Smooth muscle cell of the brain vasculature (primary cell): ENCODE results near the gene RHPN2.
"Not testable (repeated sequence)": the region's sequence is repeated elsewhere in the genome, so short reads cannot be mapped to it uniquely, and the experiment has no call there.

Source experiments
- DNase-seq: peaks from one replicate; pipeline ENCODE4 v3.0.0-alpha.2; 2012; ENCODE audit warnings: low read depth, low spot score

Gene RHPN2

DNA sequence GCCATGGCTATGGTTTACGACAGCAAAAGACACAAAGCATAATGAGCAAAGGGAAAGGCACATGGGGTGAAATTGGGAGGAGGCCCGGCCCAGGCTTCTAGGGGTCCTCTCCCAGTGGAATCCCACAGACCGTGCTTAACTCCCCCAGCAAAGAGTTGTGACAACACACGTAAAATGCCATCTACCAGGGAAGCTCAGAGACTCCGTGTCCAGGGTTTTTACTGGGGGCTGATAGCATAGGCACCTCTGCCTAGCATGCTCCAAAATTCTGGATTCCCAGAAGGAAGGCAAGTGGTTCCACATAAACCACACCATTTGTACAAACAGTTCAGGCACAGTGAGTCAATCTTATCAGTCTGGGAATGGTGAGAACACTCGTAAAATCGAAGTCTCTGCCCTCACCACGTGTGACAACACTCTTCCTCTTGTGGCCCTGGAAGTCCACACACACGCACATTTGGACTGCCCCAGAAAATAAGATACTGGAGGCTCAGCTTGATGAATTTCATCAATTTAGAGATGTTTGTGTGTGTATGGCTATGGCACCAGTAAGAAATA is 34.9 kb downstream of the RHPN2 start:
- no peak for DNase-seq

DNA sequence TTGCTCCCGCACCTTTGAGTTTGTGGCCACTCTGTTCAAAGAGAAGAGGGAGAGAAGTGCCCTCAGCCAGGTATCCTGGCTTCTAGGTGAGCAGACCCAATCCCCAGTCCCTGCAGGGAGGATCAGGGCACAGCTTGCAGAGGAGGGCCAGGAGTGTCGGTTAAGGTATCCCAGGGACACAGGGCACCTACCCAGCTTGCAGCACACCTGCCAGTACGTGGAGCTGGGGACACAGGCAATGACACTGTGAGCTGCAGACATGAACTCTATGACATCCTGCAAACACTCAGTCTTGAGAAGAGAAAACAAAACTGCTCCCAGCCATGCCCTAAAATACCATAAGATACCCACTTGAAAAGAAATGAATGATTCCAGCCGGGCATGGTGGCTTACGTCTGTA is 38.1 kb downstream of the RHPN2 start:
- DNase-seq, result not testable (repeated sequence)

DNA sequence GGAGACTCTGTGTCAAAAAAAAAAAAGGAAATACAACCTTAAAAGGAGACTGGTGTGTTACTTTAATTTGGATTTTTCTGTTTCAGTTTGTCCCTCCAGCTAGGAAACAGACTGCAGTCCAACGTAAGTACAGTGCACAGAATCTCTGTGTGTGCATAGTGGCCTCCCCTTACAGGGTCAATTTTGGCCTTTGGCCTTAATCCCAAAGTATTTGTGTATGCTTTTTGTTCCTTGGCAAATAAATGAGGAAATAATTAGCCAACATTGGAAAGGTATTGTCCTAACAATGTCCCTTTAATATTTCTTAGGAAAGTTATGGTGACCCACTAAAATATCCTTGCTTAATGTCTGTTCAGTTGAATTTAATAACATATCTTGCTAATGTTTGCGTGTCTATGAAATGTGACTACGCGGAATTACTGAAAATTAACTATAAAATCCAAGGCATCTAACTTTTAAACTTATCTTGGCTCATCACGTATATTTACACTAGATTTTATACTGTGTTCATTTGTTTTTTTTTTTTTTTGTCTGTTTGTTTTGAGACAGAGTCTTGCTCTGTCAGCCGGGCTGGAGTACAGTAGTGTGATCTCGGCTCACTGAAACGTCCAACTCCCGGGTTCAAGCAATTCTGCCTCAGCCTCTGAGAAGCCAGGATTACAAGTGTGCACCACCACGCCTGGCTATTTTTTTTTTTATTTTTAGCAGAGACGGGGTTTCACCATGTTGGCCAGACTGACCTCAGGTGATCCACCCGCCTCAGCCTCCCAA is 39.0 kb downstream of the RHPN2 start:
- DNase-seq, result not testable (repeated sequence)

DNA sequence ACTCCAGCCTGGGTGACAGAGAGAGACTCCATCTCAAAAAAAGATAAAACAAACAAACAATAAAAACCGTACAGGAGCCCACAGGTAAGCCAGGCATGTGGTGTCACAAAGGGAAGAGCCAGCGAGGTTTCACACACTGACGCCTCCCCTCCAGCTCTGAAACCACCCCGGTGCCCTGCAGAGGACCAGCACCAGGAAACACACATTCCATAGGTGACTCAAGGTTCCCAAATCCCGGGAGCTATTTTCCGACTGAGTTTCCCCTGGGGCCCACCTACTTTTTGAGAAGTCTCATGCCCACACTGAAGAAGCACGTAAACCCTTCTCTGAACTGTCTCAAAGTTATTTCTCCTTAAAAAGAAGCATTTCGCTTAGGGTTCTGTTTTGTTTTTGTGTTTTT is 40.3 kb downstream of the RHPN2 start:
- no peak for DNase-seq

DNA sequence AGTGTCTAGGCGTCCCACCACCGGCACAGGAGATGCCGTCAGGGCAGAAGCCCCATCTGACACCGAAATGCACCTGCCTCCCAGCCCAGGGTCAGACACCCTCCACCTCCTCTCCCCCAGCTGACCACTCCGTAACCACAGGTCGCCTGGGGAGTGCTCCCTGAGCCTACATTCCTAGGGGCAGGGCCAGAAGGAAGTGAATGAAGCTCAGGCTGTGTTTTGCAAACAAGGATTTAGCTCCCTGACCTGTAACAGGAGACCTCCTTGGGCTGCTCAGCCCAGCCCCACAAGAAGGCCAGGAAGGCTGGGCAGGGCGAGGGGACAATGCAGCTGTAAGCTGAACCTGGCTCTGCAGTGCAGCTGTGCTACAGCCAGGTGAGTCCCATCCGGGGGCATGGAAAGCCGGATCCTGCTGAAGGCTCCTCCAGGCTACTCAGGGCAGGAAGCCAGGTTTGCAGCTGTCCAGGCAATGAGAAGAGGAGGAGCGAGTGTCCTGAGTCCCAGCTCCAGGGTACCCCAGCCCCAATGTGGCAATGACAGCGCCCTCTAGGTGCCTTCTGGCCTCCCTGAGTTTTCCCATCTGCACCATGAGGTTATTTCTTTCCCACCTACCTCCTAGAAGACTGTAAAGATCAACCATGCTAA is 42.1 kb downstream of the RHPN2 start:
- DNase-seq, result no peak

DNA sequence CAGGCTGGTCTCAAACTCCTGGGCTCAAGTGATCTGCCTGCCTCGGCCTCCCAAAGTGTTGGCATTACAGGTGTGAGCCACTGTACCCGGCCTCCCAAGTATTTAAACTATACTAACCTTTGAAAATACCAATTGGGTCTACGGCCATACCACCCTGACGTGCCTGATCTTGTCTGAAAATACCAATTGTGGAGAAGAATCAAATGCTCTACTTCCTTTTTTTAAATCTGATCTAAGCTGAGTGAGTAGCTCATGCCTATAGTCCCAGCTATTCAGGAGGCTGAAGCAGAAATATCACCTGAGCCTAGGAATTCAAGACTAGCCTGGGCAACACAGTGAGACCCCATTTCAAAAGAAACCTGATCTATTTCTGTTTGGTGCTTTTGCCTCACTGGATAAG is 53.8 kb downstream of the RHPN2 start:
- not testable (repeated sequence) for DNase-seq

DNA sequence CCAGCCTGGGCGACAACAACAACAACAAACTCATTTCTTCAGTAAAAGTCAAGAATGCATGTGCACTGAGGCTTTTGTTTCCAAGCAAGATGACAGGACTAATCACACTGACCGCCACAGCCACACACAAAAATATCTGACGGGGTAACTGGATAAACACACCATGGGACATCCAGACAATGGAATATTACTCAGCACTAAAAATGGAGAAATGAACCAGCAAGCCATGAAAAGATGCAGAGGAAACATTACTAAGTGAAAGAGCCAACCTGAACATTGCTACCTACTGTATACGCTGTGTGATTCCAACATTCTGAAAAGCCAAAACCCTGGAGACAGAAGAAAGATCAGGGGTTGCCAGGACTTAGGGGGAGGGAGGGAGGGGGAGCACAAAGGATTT is 56.0 kb downstream of the RHPN2 start:
- DNase-seq, result no peak

DNA sequence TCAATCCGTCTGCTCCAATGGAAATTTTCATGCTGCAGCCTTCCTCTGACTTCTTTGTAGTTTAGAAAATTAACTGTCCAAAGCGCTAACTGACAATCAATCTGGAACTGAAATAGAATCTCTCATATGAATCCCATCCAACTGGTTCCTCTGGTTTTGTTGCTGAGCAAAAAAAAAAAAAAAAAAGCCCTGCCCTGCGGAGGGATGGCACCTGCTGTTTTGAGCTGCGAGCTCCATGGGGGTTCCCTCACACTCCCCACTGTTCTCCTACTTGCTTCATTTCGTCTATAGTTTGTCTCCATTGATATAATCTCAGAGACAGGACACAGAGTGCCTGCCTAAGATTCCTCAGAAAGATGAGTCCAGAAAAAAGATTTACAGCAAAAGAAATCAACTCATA is 59.2 kb downstream of the RHPN2 start:
- no peak for DNase-seq

DNA sequence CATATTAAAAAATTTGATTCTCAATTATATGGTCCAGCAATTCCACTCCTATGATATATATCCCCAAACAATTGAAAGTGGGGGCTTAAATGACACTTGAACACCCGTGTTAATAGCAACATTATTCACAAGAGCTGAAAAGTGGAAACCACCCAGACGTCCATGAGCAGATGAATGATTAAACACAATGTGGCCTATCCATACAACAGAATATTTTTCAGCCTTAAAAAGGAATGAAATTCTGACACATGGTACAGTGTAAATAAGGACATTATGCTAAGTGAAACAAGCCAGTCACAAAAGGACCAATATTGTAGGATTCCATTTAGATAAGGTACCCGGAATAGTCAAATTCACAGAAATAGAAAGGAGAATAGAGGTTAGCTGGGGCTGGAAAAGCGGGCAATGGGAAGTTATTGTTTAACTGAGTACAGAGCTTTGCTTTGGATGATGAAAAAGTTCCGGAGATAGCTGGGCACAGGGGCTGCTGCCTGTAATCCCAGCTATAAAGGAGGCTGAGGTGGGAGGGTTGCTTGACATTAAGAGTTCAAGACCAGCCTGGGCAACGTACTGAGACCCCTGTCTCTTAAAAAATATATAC is 61.2 kb downstream of the RHPN2 start:
- DNase-seq, result not testable (repeated sequence)

DNA sequence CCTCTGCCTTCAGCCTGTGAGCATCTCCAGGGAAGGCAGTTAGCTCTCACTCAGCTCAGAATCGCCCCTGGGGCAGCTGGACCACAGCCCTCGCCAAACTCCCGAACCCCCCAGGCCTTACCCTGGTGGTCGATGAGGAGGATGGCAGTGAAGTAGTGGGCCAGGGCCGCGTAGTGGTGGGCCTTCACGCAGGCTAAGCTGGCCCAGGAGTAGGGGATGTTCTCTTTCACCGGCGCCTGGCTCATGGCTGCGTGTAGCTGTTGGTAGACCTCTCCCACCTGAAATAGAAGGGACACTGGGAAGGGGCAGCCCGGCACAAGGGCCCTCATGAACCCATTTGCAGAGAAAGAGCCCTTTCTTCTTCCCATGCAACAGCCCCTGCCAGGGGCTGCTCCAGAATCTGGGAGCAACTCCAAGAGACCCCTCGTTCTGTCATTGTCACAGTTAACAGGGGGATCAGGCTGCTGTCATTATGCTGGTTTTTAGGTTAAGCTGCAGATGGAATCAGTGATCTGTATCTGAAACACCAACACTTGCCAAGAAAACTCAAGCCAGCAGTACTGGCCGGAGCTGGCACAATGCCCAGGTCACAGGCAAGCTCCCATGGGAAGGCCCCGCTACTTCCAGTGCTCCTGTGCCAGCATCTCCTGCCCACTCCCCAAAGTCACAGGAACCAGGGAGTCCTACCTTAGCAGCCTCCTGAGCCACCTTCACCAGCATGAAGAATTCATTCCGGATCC is 62.4 kb downstream of the RHPN2 start:
- not testable (repeated sequence) for DNase-seq

DNA sequence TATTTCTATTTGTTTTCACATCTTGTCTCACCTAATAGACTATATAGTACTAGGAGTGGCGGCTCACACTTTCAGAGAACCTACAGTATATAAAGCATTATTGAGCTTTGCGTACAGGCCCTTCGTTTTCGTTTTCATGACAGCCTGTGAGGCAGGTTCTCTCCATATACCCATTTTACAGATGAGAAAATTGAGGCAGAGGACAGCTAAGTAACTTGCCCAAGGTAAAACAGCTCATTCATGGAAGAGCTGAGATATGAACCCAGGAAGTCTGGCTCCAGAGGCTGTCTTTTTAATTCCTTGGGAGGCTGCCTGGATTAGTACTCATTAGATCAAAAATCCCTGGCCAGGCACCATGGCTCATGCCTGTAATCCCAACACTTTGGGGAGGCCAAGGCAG is 63.8 kb downstream of the RHPN2 start:
- DNase-seq, result no peak

DNA sequence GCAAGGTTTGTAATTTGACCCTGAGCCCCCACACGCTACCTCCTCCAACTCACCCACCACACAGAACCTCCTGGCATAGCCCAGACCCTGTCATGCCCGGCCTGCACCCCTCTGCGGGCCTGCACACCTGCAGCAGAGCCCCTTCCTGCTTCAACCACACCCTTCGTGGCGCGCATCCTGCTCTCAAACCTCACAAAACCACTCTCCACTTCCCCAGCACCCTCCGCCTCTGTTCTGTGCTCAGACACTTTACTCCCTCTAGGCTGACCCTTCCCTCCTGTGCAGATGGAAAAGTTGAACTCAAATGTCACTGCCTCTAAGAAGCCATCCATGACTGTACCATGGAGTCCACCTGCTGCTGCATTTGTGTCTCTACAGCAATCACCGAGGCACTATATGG is 64.2 kb downstream of the RHPN2 start:
- DNase-seq, result no peak

DNA sequence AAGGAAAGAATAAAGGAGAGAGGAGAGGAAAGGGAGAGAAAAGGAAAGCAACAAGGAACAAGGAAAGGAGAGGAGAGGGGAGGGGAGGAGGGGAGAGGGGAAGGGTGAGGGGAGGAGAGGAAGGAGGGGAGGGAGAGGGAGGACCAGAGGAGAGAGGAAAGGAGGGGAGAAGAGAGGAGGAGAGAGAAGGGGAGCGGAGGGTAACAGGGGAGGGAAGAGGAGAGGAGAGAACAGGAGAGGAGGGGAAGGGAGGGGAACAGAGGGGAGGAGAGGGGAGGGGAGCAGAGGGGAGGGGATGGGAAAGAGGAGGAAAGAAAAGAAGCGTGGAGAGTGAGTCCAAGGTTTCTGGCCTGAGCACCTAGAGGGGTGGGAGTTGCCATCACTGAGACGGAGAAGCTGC is 66.0 kb downstream of the RHPN2 start:
- DNase-seq, result no peak

DNA sequence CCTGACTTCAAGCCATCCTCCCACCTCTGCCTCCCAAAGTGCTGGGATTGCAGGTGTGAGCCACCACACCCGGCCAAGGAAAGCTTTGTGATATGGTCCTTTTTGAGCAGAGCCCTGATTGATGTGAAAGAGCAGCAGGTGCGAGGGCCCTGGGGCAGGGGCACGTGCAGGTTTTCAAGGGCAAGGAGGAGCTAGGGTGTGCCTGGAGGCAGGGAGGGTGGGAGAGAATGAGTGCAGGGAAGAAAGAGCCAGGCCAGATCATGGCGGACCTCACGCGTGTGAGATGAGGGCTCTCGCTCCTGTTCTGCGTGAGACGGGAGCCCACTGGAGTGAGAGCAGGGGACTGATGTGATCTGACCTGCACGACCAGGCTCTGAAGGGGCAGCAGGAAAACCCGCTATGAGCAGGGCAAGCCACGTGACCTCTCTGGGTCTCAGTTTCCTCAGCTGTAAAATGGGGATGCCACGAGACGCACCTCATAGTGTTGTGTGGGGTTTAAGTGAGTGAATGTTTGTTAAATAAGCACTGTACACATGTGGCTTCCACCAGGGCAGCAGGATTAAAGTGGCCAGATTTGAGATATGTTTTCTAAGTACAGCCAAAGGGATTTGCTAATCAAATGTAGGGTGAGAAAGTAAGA is 66.9 kb downstream of the RHPN2 start:
- DNase-seq, result no peak

DNA sequence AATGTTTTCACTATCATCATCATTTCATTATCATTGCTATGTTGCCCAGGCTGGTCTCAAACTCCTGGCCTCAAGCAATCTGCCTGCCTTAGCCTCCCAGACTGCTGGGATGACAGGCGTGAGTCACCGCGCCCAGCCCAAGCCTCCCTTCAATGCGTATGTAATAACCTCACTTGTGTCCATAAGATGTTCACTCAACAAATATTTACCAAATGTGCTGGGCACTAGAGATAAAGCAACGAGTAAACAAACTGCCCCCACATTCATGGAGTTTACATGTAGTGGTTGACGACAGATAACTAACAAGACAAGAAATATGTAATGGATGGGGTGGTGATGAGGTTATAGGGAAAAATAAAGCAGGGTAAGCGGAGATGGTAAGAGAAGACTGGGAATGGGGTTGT is 67.6 kb downstream of the RHPN2 start:
- not testable (repeated sequence) for DNase-seq

DNA sequence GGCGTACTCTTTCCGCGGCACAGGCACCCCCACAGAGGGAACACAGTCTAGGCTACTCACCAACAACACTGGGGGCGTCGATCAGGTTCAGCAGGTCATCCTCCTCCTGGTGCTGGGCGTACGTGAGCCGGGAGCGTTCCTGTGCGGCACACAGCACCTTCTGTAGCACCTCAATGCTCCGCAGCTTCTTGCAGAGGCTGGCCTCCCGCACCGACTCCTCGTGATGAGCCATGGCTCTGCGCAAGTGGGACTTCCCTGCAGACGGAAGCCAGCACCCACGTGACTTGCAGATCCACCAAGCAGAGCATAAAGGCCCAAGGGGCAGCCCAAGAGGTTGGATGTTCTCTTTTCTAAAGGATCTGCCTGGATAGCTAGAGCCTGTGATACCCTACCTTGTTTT is 68.7 kb downstream of the RHPN2 start:
- DNase-seq, result not testable (repeated sequence)

DNA sequence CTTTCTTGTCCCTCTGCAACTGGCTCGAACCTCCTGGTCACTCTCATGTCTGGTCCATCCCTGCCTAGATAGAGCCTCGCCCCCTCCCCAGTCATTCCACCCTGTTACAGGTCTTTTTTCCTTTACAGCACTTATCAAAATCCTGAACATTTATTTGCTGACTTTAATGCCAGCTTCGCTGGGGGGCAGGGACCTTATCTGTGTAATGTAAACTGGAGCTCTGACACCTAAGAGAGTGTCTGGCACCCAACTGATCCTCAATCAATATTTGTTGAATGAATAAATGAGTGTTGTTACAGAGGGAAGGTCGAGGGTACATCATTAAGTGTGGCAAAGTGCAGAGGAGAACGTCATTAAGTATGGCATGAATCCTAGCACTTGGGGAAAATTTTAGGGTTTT is 76.0 kb downstream of the RHPN2 start:
- no peak for DNase-seq

DNA sequence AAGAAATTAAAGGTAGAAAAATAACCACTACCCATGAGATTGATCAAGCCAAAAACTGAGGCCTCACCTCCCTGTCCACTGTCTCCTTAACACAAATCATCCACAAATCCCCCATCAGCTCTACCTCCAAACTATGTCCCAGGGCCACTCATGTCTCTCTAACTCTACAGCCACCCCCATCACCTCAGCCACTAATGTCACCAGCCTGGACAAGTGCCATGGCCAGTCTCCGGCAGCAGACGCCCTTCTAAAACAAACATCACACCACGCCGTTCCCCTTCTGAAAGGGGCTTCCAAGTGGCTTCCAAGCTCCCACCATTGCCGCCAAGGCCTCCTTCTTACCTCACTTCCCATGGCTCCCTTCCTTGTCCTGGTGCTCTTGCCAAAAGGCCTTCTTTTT is 76.4 kb downstream of the RHPN2 start:
- DNase-seq, result not testable (repeated sequence)

DNA sequence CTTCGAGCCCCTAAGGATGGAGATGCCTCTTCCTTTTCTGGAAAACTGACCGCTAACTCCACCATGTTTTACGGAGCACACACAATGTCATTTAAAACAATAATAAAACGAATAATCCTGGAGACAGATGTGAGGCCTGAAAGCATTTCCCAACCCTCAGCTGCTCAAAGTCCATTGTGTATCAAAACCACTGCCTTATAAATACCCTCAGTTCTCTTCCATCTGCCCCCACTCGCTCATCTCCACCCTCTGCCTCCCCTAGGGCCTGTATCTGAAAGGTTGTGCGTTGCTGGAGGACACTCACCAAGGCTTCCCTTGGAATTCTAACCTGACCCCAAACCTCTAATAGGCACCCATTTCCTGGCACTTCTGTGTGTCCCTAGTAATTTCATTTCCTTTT is 82.2 kb downstream of the RHPN2 start:
- DNase-seq, result not testable (repeated sequence)

DNA sequence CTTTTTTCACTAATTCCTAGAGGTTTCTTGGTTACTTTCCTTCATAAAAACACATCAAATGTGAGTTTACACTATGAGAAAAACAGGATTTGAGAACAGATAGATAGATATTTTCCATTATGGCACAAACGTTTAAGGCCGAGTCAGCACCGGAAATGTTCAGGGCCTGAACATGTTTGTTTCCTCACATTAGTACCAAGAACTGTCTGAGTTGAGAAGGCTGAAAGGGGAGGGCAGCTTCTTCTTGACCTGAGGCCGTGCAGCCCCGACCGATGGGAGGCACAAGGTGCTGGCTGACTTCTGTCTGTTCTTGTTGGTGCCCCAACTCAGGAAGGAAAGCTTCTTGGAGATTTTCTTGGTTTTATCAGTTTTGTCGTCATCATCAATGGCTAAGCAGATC is 84.9 kb downstream of the RHPN2 start:
- DNase-seq, result not testable (repeated sequence)

DNA sequence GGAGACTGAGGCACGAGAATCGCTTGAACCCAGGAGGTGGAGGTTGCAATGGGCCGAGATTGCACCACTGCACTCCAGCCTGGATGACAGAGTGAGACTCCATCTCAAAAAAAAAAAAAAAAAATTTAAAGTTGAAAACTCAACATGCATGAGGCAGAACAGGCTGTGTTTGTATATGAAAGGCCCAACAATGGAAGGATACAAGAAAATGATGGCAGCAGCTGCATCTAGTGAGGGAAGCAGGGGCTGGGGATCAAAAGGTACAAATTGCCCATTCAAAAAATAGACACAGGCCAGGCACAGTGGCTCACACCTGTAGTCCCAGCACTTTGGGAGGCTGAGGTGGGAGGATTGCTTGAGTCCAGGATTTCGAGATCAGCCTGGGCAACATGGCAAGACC is 86.9 kb downstream of the RHPN2 start:
- DNase-seq, result not testable (repeated sequence)
